HG02623 (cell line): ENCODE measurements around the gene SLC30A9.

Source experiments
- ATAC-seq: cut with Tn5 transposase; IDR thresholded peaks from one replicate; pipeline ENCODE4 v1.9.1; 2021; ENCODE audit warnings: moderate library complexity; ENCODE audit not compliant: unreplicated experiment

Gene SLC30A9

GRCh38 chr4:41990365-41991111 lies at the start of gene SLC30A9:
TSS of gene SLC30A9 (plus strand) at chr4:41990530. CDS start at chr4:41990652, 122 bp downstream.
- ATAC-seq = peak; percentile 99

GRCh38 chr4:41940834-41941233 lies 49.5 kb upstream of the SLC30A9 start:
- ATAC-seq = no peak

GRCh38 chr4:41943506-41943905 lies 46.8 kb upstream of the SLC30A9 start:
- ATAC-seq = no peak

- no peak for ATAC-seq
Observed at GRCh38 chr4:41944089-41944488, 46.2 kb upstream of the SLC30A9 start.

- ATAC-seq = no peak
Observed at GRCh38 chr4:41949531-41949930, 40.8 kb upstream of the SLC30A9 start.

- no peak for ATAC-seq
Observed at GRCh38 chr4:41957634-41958033, 32.7 kb upstream of the SLC30A9 start.

- no peak for ATAC-seq
Observed at GRCh38 chr4:41963105-41963504, 27.2 kb upstream of the SLC30A9 start.

- ATAC-seq = no peak
Observed at GRCh38 chr4:41964401-41964800, 25.9 kb upstream of the SLC30A9 start.

GRCh38 chr4:41967392-41967791 lies 22.9 kb upstream of the SLC30A9 start:
- ATAC-seq = no peak

GRCh38 chr4:41969671-41970070 lies 20.7 kb upstream of the SLC30A9 start:
- ATAC-seq = no peak

- no peak for ATAC-seq
Observed at GRCh38 chr4:41975341-41975740, 15.0 kb upstream of the SLC30A9 start.

GRCh38 chr4:41976775-41977516 lies 13.4 kb upstream of the SLC30A9 start:
- no peak for ATAC-seq

- ATAC-seq = no peak
Observed at GRCh38 chr4:41977709-41978108, 12.6 kb upstream of the SLC30A9 start.

GRCh38 chr4:41981456-41981855 lies 8.9 kb upstream of the SLC30A9 start, which contains the start of gene DCAF4L1:
TSS of gene DCAF4L1 (plus strand) at chr4:41981756. CDS start at chr4:41981793, 37 bp downstream.
- no peak for ATAC-seq

GRCh38 chr4:41982716-41983115 lies 7.6 kb upstream of the SLC30A9 start:
- no peak for ATAC-seq

GRCh38 chr4:41985151-41985550 lies 5.2 kb upstream of the SLC30A9 start:
- ATAC-seq = no peak

- peak; percentile 19 for ATAC-seq
Observed at GRCh38 chr4:41989994-41990364, 351 bp upstream of the SLC30A9 start.

GRCh38 chr4:41991916-41992767 lies 1.8 kb downstream of the SLC30A9 start:
- no peak for ATAC-seq

- no peak for ATAC-seq
Observed at GRCh38 chr4:41992967-41993857, 2.9 kb downstream of the SLC30A9 start.

GRCh38 chr4:41994461-41994985 lies 4.2 kb downstream of the SLC30A9 start:
- ATAC-seq = no peak
